ENCODE measurements around the gene MCF2. TPM values are rescaled to one million over a fixed set of nuclear protein-coding genes. Genes with fewer than 3 reads are reported as not detected.

The MCF2 gene
- total RNA-seq, 1 donor from 2014 or later: 0.68 TPM

DNA sequence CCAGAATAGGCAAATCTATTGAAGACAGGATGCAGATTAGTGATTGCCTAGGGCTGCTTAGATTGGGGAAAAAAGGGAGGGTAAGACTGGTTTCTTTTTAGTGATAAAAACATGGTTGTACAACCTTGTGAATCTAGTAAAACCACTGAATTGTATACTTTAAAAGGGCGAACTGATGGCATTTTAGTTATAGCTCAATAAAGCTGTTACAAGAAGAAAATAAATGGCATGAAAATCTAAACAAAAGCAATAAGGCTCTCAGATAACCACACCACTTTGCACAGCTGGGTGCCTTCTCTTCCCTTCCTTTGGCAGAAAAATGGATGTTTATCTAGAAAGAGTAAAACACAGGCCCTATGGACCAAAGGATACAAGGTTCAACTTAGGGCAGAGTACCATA, 107.9 kb downstream of the MCF2 start:
- DNase-seq (ENCODE audit: low spot score): no peak

DNA sequence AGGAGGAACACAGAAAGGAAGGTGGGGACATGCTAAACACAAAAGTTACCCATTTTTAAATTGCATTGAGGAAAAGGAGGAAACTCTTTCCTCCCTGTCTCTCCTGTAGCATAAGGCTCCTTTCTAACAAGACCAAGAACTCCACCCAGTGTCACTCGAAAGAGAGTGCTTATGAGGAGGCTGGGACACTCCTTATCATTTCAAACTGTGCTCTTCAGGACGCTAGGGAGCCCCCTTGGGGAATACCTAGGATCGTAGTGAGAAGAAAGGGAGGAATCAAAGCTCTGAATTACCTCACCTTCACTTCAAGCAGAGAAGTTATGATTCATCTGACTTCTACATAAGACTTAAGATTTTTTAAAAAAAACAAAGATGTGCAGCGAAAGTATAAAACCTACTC, 111.9 kb downstream of the MCF2 start:
- no peak for DNase-seq (ENCODE audit: low spot score)

GRCh38 chrX:139585613-139586012, 122.4 kb downstream of the MCF2 start:
- DNase-seq (ENCODE audit: low spot score): no peak

- no peak for DNase-seq (ENCODE audit: low spot score)
These were observed 126.9 kb downstream of the MCF2 start for GRCh38 chrX:139581068-139581467.

- no peak for DNase-seq (ENCODE audit: low spot score)
These were observed 141.0 kb downstream of the MCF2 start for GRCh38 chrX:139566981-139567380.

DNA sequence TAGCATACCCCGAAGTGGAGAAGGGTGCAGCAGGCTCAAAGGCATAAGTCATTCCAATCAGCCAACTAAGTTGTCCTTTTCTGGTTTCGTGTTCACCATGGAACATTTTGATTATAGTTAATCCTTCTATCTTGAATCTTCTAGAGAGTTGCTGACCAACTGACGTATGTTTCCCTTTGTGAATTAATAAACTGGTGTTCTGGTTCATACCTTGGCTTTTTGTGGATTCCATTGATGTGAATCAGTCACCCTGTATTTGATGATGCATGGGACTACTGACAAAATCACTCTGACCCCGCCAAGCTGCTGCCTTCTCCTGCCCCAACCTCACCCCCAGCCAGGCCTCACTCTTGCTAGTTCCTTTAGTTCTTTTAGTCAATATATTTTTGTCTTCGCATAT, 144.7 kb downstream of the MCF2 start:
- DNase-seq (ENCODE audit: low spot score): no peak

DNA sequence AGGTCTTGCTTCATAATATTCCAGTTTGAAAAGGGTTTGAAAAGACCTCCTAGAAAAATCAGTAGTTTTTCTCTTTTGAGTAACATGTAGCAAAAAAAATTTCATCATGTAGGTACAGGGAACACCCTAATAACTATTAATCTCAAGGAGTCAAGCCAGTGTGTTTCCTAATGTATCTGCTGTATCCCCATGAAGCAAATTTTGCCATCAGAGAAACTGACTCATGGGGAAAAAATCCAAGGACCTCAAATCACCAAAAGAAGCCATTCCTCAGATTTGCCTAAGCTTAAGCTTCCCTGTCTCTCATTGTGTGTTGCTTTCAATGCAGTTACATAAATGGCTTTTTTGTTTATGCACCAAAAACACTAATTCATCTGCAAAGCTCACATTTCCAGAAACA, 147.7 kb downstream of the MCF2 start:
- no peak for DNase-seq (ENCODE audit: low spot score)

- DNase-seq (ENCODE audit: low spot score): peak; percentile 47
These were observed 148.5 kb downstream of the MCF2 start for GRCh38 chrX:139559383-139560042.

DNA sequence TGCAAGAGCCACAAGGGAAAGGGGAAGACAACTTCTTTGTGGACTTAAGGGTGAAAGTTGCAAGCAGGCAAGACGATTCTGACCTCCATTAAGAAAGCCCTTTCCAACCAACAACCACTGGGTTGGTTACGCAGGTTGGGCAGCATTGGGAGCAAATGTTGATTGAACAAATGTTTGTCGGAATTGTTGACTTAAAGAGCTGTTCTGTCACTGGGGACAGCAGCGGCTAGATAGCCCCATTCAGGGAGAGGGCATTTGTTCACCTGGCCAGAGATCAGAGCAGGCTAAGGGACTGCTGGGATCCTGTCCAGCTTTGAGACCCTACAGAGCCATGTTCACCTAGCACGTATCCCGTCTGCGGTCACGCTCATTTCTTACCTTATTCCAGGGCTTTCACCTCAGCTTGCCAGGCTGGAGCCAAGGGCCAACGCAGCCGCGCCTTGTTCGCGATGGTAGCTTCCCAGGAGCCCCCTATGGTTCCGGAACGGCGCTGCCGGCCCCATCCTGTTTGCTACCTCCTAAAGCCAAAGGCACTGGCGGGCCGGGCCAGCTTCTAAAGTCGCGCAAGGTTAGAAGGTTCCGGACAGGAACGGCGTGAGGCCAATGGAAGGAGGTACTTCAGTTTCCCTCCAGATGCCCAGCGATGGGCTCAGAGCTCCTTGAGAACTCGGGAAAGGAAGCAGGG, 152.8 kb downstream of the MCF2 start:
- DNase-seq (ENCODE audit: low spot score): no peak

DNA sequence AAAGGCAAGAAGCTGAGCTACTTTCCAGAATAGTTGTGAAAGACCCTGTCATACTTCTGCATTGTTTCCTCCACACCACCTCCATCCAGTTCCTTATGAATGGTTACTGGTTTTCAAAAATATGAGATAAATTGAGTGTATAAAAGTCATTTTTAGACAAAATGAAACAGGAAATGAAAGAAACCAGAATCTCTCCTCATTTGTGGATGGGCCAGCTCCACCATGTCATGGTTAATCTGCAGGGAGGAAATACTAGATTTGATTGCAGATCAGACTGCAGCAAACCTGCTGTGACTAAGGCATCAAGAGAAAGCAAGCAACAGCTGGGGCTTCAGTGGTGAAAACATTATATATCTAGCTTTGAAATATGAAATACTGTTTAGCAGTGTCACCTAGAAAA, 153.6 kb downstream of the MCF2 start:
- DNase-seq (ENCODE audit: low spot score): no peak

DNA sequence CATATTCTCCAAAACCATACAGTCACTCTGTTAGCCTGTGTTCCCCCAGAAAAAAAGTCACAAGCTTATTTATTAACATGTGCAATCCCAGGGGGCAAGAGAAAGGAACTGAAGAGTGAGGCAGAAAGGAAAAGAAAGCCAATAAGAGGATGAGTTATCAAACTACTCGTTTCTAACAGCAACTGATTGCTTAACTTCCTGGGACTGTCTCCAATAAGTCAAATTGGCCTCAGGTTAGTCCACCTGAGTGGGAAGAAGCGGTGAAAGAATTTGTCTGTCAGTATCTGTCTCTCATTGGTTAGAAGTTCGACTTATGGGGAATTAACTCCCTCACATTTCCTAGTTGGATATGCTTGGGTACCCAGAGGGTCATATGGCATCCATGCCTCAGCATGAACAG, 163.4 kb downstream of the MCF2 start:
- DNase-seq (ENCODE audit: low spot score): no peak

GRCh38 chrX:139543920-139544319, 164.0 kb downstream of the MCF2 start:
- no peak for DNase-seq (ENCODE audit: low spot score)

DNA sequence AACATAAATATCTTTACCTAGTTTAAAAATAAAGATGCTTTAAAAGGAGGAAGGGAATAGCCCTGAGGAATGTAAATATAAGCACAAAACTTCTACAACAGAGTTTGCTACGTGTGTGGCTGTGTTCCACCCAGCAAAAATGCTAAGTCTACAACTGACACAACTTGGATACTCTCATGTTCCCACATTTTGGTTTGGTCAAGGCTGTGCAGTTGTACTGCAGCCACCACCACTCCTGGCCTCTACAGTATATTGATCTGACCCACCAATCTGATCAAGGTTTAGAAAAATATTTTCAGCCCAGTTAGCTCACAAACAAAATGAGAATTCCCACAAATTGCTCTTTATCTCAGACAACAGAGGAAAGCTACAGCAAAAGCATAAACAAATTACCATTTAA, 165.3 kb downstream of the MCF2 start:
- no peak for DNase-seq (ENCODE audit: low spot score)

DNA sequence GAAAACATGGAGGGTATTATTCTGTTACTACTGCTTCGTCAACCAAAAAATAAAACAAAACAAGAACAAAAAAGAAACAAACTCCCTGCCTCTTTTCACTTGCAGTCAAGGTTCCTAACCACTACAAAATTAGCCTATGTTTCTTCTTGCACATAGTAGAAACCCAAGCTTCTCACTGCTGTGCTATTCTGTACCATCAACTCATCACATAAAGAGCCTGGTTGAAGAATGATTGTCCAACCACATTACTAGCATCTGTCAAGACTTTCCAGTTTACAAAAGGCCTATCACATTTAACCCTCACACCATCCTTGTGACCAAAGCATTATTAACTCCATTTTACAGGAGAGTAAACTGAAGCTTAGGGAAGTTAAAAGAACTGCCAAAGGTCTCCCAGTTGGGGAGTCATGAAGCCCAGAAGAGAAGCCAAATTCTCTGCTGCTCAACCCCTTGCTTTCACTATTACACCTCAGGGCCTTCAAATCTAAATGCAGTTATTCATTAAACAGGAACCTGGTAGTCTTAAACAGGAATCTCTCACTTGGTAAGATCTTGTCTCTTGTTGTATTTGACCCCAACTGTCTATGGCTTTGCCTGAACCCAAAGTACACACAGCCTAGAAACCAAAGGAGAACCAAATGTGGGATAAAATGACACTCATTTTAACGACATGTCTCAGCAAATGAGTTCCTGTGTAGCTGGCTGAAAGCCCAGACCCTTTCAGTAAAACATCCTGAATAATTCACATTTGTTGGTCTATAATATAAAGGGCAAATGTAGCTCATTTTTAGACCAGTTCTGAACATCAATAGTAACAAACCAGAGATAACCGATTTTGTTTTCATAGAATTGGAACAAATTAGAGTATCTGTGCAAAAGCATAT, 168.8 kb downstream of the MCF2 start:
- no peak for DNase-seq (ENCODE audit: low spot score)

DNA sequence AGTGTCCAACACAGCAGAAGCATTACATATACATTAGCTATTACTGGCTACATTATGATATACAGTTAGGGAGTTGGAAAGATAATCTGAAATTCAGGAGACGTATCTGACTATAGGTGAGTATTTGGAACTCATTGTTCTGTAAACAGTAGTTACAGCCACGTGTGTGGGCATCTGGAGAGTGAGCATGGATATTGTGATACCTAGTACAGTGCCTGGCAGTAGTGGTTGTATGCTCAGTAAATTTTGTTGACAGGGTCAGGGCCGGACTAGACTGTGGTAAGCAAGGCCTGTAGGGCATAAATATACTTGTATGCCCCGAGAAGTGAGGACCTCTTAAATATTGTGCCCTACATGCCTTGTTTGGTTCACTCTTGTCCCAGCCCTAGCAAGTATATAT, 174.5 kb downstream of the MCF2 start:
- no peak for DNase-seq (ENCODE audit: low spot score)

- DNase-seq (ENCODE audit: low spot score): no peak
These were observed 175.1 kb downstream of the MCF2 start for GRCh38 chrX:139532834-139533233.

Other genes starting within 250 kb of the MCF2 start
- not detected for gene F9, start 177.4 kb downstream of the MCF2 start, total RNA-seq
- 36.3 TPM for gene ATP11C, start 224.9 kb upstream of the MCF2 start, total RNA-seq